GM18499 (cell line): ENCODE measurements around the gene OR7A17.

Experiments
- ATAC-seq: cut with Tn5 transposase; IDR thresholded peaks from one replicate; pipeline ENCODE4 v1.9.1; 2021; ENCODE audit warnings: moderate number of reproducible peaks; ENCODE audit not compliant: insufficient read depth, unreplicated experiment

OR7A17 gene

DNA sequence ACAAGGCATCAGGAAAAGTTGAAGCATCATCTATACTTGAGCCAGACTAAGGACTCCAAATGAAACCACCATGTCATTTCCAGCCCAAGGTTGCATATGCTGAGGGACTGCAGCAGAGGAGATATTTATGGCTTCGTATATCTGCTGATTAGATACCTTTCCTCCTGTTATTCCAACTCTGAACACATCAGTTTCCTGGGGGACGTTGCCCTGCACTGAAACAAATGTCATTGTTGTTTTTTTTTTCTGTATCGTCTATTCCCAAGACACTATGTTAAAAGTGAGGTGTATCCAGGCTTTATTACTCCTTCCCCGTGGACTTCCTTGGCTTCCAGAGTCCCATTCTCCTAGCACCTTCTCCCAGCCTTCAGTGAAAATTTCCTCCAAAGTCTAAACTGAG is at the start of gene OR7A17:
TSS of gene OR7A17 (minus strand) at position 101 of the 400 bp plus-strand sequence. CDS start 4,777 bp downstream, outside the sequence.
- ATAC-seq: no peak

GRCh38 chr19:14933506-14933905 is 47.6 kb upstream of the OR7A17 start:
- ATAC-seq: no peak

DNA sequence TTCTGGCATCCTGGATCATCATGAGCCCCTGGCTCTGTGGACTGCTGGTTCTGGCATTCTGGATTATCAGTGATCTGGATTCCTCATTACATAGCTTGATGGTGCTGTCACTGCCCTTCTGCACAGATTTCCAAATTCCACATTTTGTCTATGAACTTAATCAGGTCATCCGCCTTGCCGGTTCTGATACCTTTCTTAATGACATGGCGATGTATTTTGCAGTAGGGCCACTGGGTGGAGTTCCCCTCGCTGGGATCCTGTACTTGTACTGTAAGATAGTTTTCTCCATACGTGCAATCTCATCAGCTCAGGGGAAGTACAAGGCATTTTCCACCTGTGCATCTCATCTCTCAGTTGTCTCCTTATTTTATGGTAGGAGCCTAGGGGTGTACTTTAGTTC is 30.9 kb upstream of the OR7A17 start:
- ATAC-seq: no peak

GRCh38 chr19:14915116-14915515 is 29.2 kb upstream of the OR7A17 start:
- ATAC-seq: no peak

DNA sequence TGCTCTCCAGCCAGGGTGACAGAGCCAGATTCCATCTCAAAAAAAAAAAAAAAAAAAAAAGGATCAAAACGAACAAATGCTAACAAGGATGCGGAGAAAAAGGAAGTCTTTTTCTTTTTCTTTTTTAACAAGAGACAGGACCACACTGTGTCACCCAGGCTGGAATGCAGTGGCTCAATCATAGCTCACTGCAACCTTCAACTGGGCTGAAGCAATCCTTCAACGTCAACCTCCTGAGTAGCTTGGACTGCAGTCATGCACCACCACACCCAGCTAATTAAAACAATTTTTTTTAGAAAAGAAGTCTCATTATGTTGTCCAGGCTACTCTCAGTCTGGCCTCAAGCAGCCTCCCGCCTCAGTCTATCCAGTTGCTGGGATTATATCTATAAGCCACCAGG is 20.8 kb upstream of the OR7A17 start:
- no peak for ATAC-seq

- ATAC-seq: no peak
These were observed 15.8 kb upstream of the OR7A17 start for GRCh38 chr19:14901675-14902260.

- ATAC-seq: no peak
These were observed 4.9 kb upstream of the OR7A17 start for GRCh38 chr19:14890643-14891379.

GRCh38 chr19:14889994-14890642 is 4.2 kb upstream of the OR7A17 start:
- ATAC-seq: no peak

DNA sequence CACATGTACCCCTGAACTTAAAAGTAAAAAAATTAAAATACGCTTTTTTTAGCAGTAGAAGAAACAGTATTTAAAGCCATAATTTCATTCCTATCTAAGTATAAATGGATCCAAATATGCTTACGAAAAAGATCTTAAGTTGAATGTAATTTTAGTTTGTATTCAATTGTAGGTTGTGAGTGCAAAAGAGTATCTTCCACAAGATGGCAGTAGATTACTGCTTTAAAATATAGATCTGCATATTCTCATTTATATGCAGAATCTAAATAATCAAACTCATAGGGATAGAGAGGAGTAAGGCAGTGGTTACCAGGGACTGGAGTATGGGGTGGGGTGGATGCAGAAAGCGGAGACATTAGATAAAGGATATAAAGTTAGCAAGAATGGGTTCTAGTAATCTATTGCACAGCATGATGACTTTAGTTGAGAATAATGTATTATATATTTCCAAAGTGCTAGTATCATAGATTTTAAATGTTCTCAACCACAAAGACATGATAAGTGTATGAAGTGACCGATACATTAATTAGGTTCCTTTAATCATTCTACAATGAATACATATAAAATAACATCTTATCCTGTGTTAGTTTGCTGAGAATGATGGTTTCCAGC is 14.2 kb downstream of the OR7A17 start:
- ATAC-seq: no peak

GRCh38 chr19:14868497-14868896 is 17.4 kb downstream of the OR7A17 start:
- ATAC-seq: no peak

GRCh38 chr19:14848822-14849221 is 37.1 kb downstream of the OR7A17 start, which contains the start of gene OR7A10:
Gene OR7A10 (minus strand): TSS chr19:14848922. CDS start chr19:14841877, 7,045 bp downstream.
- no peak for ATAC-seq

GRCh38 chr19:14843578-14843977 is 42.4 kb downstream of the OR7A17 start:
- ATAC-seq: no peak

DNA sequence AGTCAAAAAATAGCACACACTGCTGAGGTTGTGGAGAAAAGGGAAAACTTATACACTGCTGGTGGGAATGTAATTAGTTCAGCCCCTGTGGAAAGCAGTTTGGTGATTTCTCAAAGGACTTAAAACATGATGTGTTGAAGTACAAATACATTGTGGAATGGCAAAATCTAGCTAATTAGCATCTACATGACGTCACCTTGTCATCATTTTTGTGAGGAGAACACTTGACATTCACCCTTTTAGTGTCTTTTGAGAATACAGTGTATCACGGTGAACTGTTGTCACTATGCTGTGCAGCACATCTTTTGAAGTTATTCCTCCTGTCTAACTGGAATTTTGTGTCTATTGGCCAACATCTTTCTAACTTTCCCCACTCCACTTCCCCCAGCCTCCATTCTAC is 42.8 kb downstream of the OR7A17 start:
- ATAC-seq: no peak

GRCh38 chr19:14840206-14840605 is 45.7 kb downstream of the OR7A17 start:
- ATAC-seq: no peak

DNA sequence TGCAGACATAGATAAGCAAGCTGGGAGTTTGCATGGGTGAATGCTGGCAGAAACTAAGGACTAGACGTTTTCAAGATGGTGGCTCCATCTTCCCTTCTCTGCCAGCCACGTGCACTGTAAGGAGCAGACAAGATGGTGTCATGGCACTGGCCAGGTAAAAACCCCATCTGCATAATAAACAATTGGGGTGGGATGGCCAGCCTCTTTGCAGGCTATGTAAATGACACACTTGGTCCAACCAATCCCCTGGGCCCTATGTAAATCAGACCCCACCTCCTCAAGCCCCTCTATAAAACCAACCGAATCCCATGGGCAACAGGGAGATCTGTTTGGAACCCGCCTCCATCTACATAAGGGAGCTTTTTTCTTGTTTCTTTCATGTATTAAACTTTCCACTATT is 48.5 kb downstream of the OR7A17 start:
- no peak for ATAC-seq

- ATAC-seq: no peak
These were observed 50.9 kb downstream of the OR7A17 start, which contains the start of the genes OR7A5 and OR7C1 for GRCh38 chr19:14835011-14835410. Gene OR7A5 (minus strand): TSS chr19:14835185. CDS start chr19:14828241, 6,944 bp downstream. Gene OR7C1 (minus strand): TSS chr19:14835185. CDS start chr19:14800136, 35,049 bp downstream.

GRCh38 chr19:14830702-14831101 is 55.2 kb downstream of the OR7A17 start:
- no peak for ATAC-seq
